ENCODE measurements around the gene SH3PXD2B.

DNA sequence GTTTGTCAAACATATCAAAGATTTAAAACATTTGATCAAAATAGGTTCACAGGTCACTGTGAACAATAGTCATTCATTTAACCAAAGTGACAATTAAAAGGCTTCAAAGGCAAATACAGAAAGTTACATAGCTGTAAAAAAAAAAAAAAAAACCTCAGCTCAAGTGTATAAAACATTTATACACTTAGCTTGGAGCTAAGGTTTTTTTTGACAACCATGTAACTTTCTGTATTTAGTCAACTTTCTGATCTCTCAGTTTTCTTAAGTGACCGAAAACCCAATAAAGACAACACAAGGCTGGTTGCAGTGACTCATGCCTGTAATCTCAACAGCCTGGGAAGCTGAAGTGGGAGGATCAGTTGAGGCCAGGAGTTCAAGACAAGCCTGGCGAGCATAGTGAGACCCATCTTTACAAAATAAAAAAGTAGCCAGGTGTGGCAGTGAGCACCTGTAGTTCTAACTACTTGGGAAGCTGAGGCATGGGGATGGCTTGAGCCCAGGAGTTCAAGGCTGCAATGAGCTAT lies 154.3 kb downstream of the SH3PXD2B start:
- TF ChIP-seq, protein P1, sequence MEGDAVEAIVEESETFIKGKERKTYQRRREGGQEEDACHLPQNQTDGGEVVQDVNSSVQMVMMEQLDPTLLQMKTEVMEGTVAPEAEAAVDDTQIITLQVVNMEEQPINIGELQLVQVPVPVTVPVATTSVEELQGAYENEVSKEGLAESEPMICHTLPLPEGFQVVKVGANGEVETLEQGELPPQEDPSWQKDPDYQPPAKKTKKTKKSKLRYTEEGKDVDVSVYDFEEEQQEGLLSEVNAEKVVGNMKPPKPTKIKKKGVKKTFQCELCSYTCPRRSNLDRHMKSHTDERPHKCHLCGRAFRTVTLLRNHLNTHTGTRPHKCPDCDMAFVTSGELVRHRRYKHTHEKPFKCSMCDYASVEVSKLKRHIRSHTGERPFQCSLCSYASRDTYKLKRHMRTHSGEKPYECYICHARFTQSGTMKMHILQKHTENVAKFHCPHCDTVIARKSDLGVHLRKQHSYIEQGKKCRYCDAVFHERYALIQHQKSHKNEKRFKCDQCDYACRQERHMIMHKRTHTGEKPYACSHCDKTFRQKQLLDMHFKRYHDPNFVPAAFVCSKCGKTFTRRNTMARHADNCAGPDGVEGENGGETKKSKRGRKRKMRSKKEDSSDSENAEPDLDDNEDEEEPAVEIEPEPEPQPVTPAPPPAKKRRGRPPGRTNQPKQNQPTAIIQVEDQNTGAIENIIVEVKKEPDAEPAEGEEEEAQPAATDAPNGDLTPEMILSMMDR (IDR thresholded peaks at IDR 0.05): no peak
- TF ChIP-seq ZFX (IDR thresholded peaks at IDR 0.05; ENCODE audit: borderline replicate concordance): no peak

Data from 22Rv1 (cell line).